ENCODE results near the gene MEG3.
"Not testable (repeated sequence)": the region's sequence is repeated elsewhere in the genome, so short reads cannot be mapped to it uniquely, and the experiment has no call there.

The MEG3 gene

GRCh38 chr14:100810435-100810834 is 15.5 kb upstream of the MEG3 start:
- DNase-seq (ENCODE audit: low read depth) = no peak
- H3K4me3 ChIP-seq (ENCODE audit: low read depth, low read length) = no peak overlapping the region

DNA sequence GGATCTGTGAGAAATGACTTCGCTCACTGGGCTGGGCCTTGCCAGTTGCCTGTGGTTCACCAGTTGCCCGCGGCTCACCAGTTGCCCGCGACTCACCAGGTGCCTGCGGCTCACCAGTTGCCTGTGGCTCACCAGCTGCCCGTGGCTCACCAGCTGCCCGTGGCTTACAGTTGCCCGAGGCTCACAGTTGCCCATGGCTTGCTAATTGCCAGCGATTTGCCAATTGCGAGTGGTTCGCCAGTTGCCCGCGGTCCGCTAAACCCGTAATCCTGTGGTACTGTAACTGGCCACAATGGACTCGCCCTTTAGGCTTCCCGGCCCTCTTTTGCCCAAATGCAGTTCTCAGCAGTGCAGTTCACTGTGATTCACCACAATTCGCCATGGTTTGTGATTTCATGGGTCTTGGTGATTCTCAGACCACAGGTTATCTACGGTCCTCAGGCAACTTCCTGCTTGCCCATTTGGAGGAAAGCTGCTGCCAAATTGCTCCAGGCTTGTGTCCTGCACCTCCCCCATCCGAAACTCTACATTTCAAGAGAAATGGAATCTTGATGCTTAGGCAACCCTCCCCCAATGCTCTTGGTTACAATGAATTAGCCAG is 15.0 kb upstream of the MEG3 start:
- H3K4me3 ChIP-seq (ENCODE audit: low read depth, low read length) = no peak overlapping the region
- no peak for DNase-seq (ENCODE audit: low read depth)

GRCh38 chr14:100813291-100813690 is 12.6 kb upstream of the MEG3 start:
- DNase-seq (ENCODE audit: low read depth) = no peak
- no peak overlapping the region for H3K4me3 ChIP-seq (ENCODE audit: low read depth, low read length)

DNA sequence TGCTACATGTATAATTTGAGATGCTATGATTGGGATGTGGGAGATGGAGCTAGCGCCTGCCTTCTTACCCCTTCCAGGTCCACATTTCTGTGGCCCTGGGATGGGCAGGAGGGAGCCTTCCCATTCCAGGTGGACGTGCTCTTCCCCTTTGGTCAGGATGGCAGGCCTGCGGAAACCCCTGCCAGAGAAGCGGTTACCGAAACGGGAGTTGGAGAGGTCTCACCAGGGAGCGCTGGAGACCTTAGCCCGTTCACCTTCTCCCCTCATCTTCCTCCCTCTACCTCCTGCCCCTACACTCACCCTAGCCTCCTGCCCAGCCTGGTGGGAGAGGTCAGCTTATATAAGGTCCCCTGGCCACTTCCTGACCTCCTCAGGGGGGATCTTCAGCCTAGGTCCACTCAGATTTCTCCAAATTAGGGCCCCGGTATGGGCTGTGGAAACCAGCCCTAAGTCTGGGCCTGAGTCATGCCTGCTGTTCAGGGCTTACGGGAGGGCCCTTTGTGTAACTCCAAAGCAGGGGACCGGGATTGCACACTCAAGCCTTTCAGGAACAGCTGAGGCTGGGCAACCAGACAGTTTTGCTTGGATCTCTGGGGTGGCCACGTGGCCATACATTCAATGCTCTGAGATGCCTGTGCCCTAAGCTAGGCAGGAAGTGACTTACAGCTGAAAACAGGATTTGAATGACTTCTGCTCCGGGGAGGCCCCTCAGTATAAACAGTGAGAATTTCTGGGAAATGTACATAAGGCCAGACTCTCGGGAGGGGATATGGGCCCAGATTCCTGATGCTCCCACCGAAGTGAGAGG is 10.2 kb upstream of the MEG3 start:
- H3K4me3 ChIP-seq (ENCODE audit: low read depth, low read length) = no peak overlapping the region
- peak; percentile 66 for DNase-seq (ENCODE audit: low read depth)

DNA sequence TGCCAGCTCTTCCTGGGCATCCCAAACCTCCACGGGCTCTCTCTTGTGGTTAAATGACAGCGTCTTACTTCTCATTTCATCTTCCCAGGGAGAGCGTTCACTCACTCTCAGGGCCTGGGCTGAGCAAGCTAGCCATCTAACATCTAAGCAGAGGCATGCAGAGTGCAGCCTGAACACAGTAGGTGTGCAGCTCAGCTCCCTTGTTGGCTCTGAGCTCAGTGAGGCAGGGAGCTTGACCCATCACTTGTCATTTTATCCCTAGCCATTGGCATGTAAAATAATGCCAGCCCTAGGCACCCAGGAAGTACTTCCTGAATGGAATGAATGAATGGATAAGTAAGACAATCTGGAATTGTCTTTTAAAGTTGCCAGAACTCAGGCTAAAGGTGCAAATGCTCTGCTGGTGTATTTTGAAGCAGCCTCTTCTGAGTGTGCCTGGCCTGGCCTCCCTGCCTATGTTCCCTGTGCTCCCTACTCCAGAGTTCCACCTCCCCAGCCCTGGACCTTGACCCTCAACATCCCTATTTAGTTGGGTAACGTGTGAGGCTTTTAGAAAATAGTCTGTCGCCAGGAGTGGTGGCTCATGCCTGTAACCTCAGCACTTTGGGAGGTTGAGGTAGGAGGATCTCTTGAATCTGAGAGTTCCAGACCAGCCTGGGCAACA is 9.5 kb upstream of the MEG3 start:
- no peak for DNase-seq (ENCODE audit: low read depth)
- H3K4me3 ChIP-seq (ENCODE audit: low read depth, low read length) = no peak overlapping the region

GRCh38 chr14:100816950-100817901 is 8.7 kb upstream of the MEG3 start:
- H3K4me3 ChIP-seq (ENCODE audit: low read depth, low read length) = no peak overlapping the region

DNA sequence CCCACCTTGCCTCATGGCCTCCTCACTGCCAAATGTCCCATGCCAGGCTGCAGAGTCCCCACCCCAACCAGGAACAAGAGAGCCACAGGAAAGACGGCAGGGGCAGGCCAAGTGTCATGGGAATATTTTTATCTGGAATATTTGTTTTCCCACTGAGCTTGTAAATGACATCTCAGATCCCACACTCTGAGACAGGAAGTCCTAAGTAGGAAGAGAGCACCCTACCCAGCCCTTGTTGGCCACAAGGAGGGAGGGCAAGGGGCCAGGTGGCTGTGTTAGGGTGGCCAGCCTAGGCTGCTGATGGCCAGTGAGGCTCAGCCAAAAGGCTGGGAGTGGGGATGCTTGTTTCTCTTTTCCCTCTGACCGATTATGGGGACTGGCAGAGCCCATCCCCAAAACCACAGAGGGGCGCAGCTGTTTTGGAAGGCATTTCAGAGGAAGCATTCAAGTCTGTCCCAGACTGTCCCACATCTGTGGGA is 7.7 kb upstream of the MEG3 start:
- no peak overlapping the region for H3K4me3 ChIP-seq (ENCODE audit: low read depth, low read length)

More at GRCh38 chr14:100816950-100817901, 8.7 kb upstream of the MEG3 start:
- no peak for DNase-seq (ENCODE audit: low read depth)

DNA sequence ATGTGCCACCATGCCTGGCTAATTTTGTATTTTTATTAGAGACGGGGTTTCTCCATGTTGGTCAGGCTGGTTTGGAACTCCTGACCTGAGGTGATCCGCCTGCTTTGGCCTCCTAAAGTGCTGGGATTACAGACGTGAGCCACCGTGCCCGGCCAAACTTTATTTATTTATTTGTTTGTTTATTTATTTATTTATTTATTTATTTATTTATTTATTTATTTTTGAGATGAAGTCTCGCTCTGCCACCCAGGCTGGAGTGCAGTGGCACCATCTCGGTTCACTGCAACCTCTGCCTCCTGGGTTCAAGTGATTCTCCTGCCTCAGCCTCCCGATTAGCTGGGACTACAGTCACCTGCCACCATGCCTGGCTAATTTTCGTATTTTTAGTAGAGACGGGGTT is 7.0 kb upstream of the MEG3 start:
- not testable (repeated sequence) for DNase-seq (ENCODE audit: low read depth); H3K4me3 ChIP-seq (ENCODE audit: low read depth, low read length)

More for the DNA sequence above, 7.7 kb upstream of the MEG3 start:
- no peak for DNase-seq (ENCODE audit: low read depth)

GRCh38 chr14:100819453-100819828 is 6.5 kb upstream of the MEG3 start:
- no peak for DNase-seq (ENCODE audit: low read depth)
- no peak overlapping the region for H3K4me3 ChIP-seq (ENCODE audit: low read depth, low read length)

DNA sequence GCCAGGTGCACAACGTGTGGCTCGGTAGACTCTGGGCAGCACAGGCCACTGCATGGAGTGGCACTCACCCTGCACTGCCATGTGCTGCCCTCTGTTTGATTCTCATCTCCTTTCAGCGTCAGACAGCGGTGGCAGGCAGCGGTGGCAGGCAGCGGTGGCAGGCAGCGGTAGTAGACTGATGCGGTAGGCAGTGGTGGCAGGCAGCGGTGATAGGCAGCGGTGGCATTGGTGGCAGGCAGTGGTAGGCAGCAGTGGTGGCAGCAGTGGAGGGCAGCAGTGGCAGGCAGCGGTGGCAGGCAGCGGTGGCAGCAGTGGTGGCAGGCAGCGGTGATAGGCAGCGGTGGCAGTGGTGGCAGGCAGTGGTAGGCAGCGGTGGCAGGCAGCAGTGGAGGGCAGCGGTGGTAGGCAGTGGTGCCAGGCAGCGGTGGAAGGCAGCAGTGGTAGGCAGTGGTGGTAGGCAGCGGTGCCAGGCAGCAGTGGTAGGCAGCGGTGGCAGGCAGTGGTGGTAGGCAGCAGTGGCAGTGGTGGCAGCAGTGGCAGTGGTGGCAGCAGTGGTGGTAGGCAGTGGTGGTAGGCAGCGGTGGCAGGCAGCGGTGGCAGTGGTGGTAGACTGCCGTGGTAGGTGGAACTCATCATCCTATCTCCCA is 6.0 kb upstream of the MEG3 start:
- H3K4me3 ChIP-seq (ENCODE audit: low read depth, low read length) = no peak overlapping the region

GRCh38 chr14:100820957-100821356 is 5.0 kb upstream of the MEG3 start:
- no peak for DNase-seq (ENCODE audit: low read depth)
- H3K4me3 ChIP-seq (ENCODE audit: low read depth, low read length) = no peak overlapping the region

More for the DNA sequence above, 6.0 kb upstream of the MEG3 start:
- no peak for DNase-seq (ENCODE audit: low read depth)

DNA sequence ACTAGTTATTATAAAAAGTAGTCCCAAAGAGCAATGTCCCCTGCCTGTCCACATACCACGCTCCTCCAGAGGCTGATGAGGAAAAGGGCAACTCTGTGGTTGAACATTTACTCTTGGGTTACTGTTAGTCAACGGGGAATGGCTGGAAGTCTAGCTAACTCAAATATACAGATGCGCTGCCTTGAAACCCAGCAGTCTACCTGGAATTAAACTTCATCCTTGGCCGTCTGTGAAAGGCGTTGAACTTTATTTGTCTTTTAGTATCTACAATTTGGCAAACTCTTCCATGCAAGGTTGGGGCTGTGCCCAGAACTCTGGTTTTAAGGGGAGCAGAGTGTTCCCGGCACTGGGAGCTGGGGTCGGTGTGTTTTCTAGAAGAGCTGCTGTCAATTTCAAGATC is 3.9 kb upstream of the MEG3 start:
- DNase-seq (ENCODE audit: low read depth) = no peak
- H3K4me3 ChIP-seq (ENCODE audit: low read depth, low read length) = no peak overlapping the region

DNA sequence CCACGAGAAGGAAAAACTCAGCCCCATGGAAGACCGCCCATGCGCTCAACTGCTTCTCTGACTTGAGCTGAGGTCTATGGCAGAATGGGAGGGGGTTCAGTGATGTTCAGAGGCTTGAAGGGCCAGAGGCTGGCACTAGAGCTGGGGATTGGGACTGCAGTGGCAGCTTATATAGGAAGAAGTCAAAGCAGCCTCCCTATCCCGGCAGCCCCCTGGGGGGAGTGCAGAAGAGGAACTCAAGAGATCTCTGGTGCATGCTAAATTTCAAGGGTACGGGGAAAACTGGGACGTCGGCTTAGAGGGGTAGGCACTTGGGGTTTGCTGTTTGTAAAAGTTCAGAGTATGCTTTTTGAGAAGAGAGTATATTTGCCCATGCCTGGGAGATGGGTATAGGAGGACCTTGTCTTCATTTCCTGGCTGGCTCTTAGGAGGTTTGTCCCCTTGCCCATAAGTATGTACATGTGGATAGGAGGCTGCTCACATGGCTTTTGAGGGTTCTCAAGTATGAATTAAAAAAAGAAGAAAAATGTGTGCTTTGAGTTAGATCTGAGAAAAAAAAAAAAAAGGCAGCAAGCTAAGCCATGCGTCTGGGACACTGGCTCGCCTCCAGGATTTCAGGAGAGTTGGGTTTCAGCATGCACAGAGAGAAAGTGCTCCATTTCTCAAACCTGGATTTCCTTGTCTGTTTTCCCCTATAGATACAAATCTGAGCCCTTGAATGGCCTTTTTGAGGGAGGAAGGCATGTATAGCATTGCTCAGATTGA is 3.2 kb upstream of the MEG3 start:
- no peak overlapping the region for H3K4me3 ChIP-seq (ENCODE audit: low read depth, low read length)
- DNase-seq (ENCODE audit: low read depth) = no peak

- no peak for DNase-seq (ENCODE audit: low read depth)
- H3K4me3 ChIP-seq (ENCODE audit: low read depth, low read length) = no peak overlapping the region
Observed at GRCh38 chr14:100823413-100824080, 2.4 kb upstream of the MEG3 start.

DNA sequence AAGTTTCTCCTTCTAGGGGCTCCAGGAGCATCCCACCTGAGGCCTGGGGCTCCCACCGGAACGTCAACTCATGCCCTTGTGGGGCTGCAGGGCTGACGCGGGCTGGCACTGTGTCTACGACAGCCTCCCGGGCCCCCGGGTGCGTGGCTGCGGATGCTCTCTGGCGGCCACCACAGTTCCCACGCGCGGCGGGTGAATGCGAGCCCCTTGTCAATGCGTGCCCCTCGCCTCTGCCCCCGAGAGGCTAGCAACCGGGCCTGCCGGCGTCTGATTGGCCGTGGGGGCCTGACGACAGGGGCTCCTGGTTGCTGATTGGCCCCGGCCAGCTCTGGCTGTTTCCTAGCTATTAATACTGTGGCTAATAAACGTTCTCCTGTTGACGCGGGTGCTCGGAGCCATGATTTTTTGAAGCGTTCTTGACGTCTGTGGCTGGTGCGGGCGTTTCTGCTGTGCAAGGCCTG is 1.8 kb upstream of the MEG3 start:
- no peak for DNase-seq (ENCODE audit: low read depth)
- no peak overlapping the region for H3K4me3 ChIP-seq (ENCODE audit: low read depth, low read length)

GRCh38 chr14:100824901-100825712 is 811 bp upstream of the MEG3 start:
- H3K4me3 ChIP-seq (ENCODE audit: low read depth, low read length) = peak overlapping the region; percentile 73
- DNase-seq (ENCODE audit: low read depth) = no peak

All from skeletal muscle cell (primary cell).